B cell (primary cell): ENCODE data around the gene BTK.

Experiments used
- CTCF ChIP-seq: fragments of 200-600 bp; IDR thresholded peaks from one replicate; pipeline ENCODE4 v1.8.0; 2022; ENCODE audit warnings: antibody characterized with exemption, mild to moderate bottlenecking
- EZH2 ChIP-seq: IDR thresholded peaks from 2 replicates; pipeline ENCODE4 v1.6.1; 2012; ENCODE audit warnings: borderline replicate concordance, low read depth, mild to moderate bottlenecking, moderate library complexity, low read length; ENCODE audit not compliant: insufficient read depth, poor library complexity, severe bottlenecking

- TF ChIP-seq CTCF (no peak), EZH2 (no peak)
Measured at GRCh38 chrX:101388604-101389003, 2.6 kb upstream of the BTK start.
